Trophoblast cell (in vitro differentiated cells and primary cell): ENCODE data around the gene GNA12.

Experiments
- DNase-seq, 2 donors: peaks; one replicate each; pipeline ENCODE4 v3.0.0-alpha.2; 2016
- H2AFZ ChIP-seq: 2 replicates; pipeline ENCODE4 v1.6.1; 2013; ENCODE audit warnings: low read length, moderate library complexity, mild to moderate bottlenecking; ENCODE audit not compliant: insufficient read depth, poor library complexity
- H2AK5ac ChIP-seq: 2 replicates; pipeline ENCODE4 v1.6.1; 2013; ENCODE audit warnings: mild to moderate bottlenecking, low read length
- H2BK120ac ChIP-seq: 2 replicates; pipeline ENCODE4 v1.6.1; 2013; ENCODE audit warnings: low read length, mild to moderate bottlenecking, moderate library complexity; ENCODE audit not compliant: insufficient read depth, poor library complexity
- H2BK12ac ChIP-seq: 2 replicates; pipeline ENCODE4 v1.6.1; 2013; ENCODE audit warnings: mild to moderate bottlenecking, low read length, moderate library complexity
- H2BK5ac ChIP-seq: 2 replicates; pipeline ENCODE4 v1.6.1; 2013; ENCODE audit warnings: low read length, low read depth, moderate library complexity, mild to moderate bottlenecking; ENCODE audit not compliant: poor library complexity
- H3K14ac ChIP-seq: 2 replicates; pipeline ENCODE4 v1.6.1; 2013; ENCODE audit warnings: mild to moderate bottlenecking, low read length
- H3K18ac ChIP-seq: 2 replicates; pipeline ENCODE4 v1.6.1; 2013; ENCODE audit warnings: mild to moderate bottlenecking, low read length
- H3K23ac ChIP-seq: 2 replicates; pipeline ENCODE4 v1.6.1; 2013; ENCODE audit warnings: low read length
- H3K27ac ChIP-seq: 2 replicates; pipeline ENCODE4 v1.5.1; 2013; ENCODE audit warnings: low read depth, mild to moderate bottlenecking, inconsistent platforms, low read length, moderate library complexity
- H3K27me3 ChIP-seq: 2 replicates; pipeline ENCODE4 v1.6.1; 2013; ENCODE audit warnings: inconsistent platforms, mild to moderate bottlenecking, low read length, moderate library complexity; ENCODE audit not compliant: insufficient read depth
- H3K36me3 ChIP-seq, 2 experiments: 1 replicate in 1 of 2; 2 replicates in 1 of 2; pipeline ENCODE4 v1.6.1; 2013; ENCODE audit warnings: low read length in 2 of 2, mild to moderate bottlenecking in 2 of 2, moderate library complexity in 1 of 2; ENCODE audit not compliant: insufficient read depth in 2 of 2, control insufficient read depth in 1 of 2
- H3K4ac ChIP-seq: 2 replicates; pipeline ENCODE4 v1.6.1; 2013; ENCODE audit warnings: low read depth, mild to moderate bottlenecking, low read length, moderate library complexity
- H3K4me1 ChIP-seq, 2 experiments: 1 replicate in 1 of 2; 2 replicates in 1 of 2; pipeline ENCODE4 v1.6.1; 2013; ENCODE audit warnings: low read length in 2 of 2, mild to moderate bottlenecking in 2 of 2, moderate library complexity in 1 of 2; ENCODE audit not compliant: insufficient read depth in 2 of 2, control insufficient read depth in 1 of 2
- H3K4me2 ChIP-seq: 2 replicates; pipeline ENCODE4 v1.6.1; 2013; ENCODE audit warnings: inconsistent platforms, mild to moderate bottlenecking, low read length, moderate library complexity
- H3K4me3 ChIP-seq: 2 replicates; pipeline ENCODE4 v1.5.1; 2013; ENCODE audit warnings: mild to moderate bottlenecking, low read depth, low read length, inconsistent platforms
- H3K79me1 ChIP-seq: one replicate; pipeline ENCODE4 v1.6.1; 2013; ENCODE audit warnings: low read length
- H3K79me2 ChIP-seq: 2 replicates; pipeline ENCODE4 v1.6.1; 2013; ENCODE audit warnings: low read length, mild to moderate bottlenecking; ENCODE audit not compliant: control insufficient read depth, insufficient read depth, poor library complexity
- H3K9ac ChIP-seq: 2 replicates; pipeline ENCODE4 v1.6.1; 2013; ENCODE audit warnings: mild to moderate bottlenecking, low read length
- H3K9me3 ChIP-seq: 2 replicates; pipeline ENCODE4 v1.6.1; 2013; ENCODE audit warnings: low read depth, mild to moderate bottlenecking, control low read depth, inconsistent platforms, low read length; ENCODE audit not compliant: insufficient read depth
- H4K12ac ChIP-seq: 2 replicates; pipeline ENCODE4 v1.6.1; 2013; ENCODE audit warnings: low read depth, mild to moderate bottlenecking, low read length, moderate library complexity
- H4K8ac ChIP-seq: 2 replicates; pipeline ENCODE4 v1.6.1; 2013; ENCODE audit warnings: low read depth, mild to moderate bottlenecking, low read length, moderate library complexity
- H4K91ac ChIP-seq: one replicate; pipeline ENCODE4 v1.6.1; 2013; ENCODE audit warnings: low read depth, mild to moderate bottlenecking, low read length, moderate library complexity
- WGBS: extraction: QIAGEN DNeasy Blood & Tissue Kit; methylation state at CpG from one replicate; pipeline ENCODE4 v1.1.7; 2013; ENCODE audit warnings: missing lambda C conversion rate; ENCODE audit not compliant: insufficient read length, insufficient coverage; ENCODE audit errors: extremely low coverage; 5-methylcytosine and 5-hydroxymethylcytosine counted together

The GNA12 gene

DNA sequence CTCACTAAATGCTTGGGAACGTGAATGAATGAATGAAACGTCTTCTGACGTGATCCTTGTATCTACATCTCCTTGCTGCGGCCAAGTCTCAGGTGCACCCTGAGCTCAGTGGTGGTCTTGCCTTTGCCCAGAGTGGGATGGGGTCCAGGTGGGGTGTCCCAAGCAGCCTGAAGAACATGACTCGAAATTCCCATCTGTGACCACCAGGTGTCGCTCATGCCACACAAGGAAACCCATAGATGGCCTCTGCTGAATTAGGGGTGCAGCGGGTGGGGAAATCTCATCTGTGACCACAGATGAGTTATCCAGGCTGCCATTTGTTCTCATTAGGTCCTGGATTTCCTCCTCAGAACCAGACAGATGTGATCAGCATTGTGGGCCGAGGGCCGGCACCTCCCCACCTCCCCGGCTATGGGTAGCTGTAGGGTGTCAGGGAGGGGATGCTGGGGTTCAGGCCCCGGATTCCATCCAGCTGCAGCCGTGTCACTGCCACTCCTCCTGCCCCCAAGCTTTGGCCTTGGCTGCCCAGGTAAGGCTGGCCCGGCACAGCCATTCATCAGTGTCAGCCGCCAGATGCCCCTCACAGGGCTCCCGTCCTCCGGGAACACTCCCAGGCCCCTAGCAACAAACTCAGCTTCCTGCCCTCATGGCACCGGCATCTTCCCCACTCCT is 21.0 kb upstream of the GNA12 start:
- Histone ChIP-seq H3K27ac (no peak overlapping the region), H4K91ac (no peak overlapping the region), H3K4me1 (peaks cover 10 to 20% of the 10 kb centered on the region in 2 experiments), H2BK120ac (no peak overlapping the region), H4K8ac (no peak overlapping the region), H3K36me3 (no peaks in the 10 kb centered on the region), H3K9ac (no peak overlapping the region), H3K9me3 (no peaks in the 10 kb centered on the region), H3K18ac (no peak overlapping the region), H3K27me3 (no peaks in the 10 kb centered on the region), H3K14ac (no peak overlapping the region), H3K79me1 (peaks cover 12% of the 10 kb centered on the region), H2BK12ac (peak overlapping the region; percentile 63), H2AK5ac (peak overlapping the region; percentile 51), H3K79me2 (peaks cover 6% of the 10 kb centered on the region), H3K4me2 (no peak overlapping the region), H4K12ac (no peak overlapping the region), H3K23ac (no peak overlapping the region), H3K4me3 (no peak overlapping the region), H2BK5ac (no peak overlapping the region), H2AFZ (no peak overlapping the region), H3K4ac (no peak overlapping the region)
- WGBS, result no CpG with 5 or more reads among the region's 17 CpGs
- DNase-seq, result peak in 1 of 2 donors; percentile 64

DNA sequence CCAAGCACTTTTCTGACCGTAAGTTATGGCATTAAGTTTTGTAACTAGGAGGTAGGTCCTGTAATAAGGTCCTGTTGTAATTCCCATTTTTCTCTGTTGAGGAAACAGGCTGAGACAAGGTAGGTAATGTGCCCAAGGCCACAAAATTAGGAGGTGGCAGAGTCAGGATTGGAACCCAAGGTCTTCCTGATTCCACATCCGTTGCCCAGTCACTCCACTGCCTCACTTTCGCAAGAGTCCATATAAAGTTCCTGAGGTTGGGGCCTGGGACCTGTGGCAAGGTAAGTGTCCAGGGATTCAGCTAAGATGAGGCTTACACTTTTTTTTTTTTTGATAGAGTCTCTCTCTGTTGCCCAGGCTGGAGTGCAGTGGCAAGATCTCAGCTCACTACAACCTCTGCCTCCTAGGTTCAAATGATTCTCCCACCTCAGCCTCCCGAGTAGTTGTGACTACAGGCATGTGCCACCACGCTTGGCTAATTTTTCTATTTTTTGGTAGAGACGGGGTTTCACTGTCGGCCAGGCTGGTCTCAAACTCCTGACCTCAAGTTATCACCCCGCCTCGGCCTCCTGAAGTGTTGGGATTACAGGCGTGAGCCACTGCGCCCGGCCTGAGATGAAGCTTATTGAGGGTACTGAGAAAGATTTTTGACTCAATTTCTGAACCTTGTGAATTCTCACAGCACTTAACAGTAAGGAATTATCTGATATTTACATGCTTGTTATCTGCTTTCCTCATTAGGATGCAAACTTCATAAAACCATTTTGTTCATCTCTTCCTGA is 20.3 kb upstream of the GNA12 start:
- peak overlapping the region; percentile 91 for H2AK5ac ChIP-seq
- H4K12ac ChIP-seq, result no peak overlapping the region
- H3K23ac ChIP-seq, result no peak overlapping the region
- H3K18ac ChIP-seq, result peak overlapping the region; percentile 86
- H4K91ac ChIP-seq, result peak overlapping the region; percentile 99
- peak overlapping the region; percentile 83 for H3K14ac ChIP-seq
- peaks cover 12% of the 10 kb centered on the region for H3K79me1 ChIP-seq
- no peaks in the 10 kb centered on the region for H3K27me3 ChIP-seq
- DNase-seq, result peak; percentile 18 to 22
- H3K27ac ChIP-seq, result peak overlapping the region; percentile 99
- H2BK120ac ChIP-seq, result peak overlapping the region; percentile 97
- H3K4ac ChIP-seq, result peak overlapping the region; percentile 56
- H3K79me2 ChIP-seq, result peaks cover 6% of the 10 kb centered on the region
- H3K4me2 ChIP-seq, result no peak overlapping the region
- peak overlapping the region; percentile 35 for H2AFZ ChIP-seq
- peaks cover 10 to 20% of the 10 kb centered on the region in 2 experiments for H3K4me1 ChIP-seq
- H3K36me3 ChIP-seq, result no peaks in the 10 kb centered on the region
- no peak overlapping the region for H3K9ac ChIP-seq
- peak overlapping the region; percentile 98 for H2BK12ac ChIP-seq
- no peak overlapping the region for H3K4me3 ChIP-seq
- peak overlapping the region; percentile 87 for H4K8ac ChIP-seq
- peak overlapping the region; percentile 98 for H2BK5ac ChIP-seq
- no peaks in the 10 kb centered on the region for H3K9me3 ChIP-seq
- WGBS, result no CpG with 5 or more reads among the region's 12 CpGs

DNA sequence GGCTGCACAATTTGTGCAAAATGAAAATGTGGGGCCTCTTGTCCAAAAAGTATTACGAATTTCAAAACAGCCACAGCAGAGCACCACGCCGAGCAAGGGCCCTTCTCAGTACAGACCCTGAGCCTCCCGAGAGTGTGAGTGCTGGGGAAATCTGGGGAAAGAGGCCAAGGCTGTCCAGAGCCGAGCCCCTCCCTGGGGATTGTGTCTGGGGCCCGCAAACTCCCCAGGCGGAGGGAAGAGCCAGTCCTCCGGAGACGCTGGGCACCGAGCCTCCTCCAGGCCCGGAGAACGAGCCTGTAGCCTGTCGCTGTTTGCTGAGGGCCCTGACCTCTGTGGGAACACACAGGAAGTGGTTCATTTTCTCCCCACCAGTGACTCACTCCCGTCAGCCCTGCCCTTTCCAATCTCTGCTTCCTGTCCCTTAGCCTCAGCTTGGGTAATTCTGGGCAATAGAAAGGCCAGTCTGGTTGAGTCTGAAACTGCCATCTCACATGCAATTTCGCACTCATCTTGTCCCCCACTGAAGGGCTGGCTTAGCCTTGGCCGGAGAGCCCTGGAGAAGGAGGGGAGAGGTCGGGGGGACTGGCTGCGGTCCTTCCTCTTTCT is 19.5 kb upstream of the GNA12 start:
- Histone ChIP-seq H3K9me3 (no peaks in the 10 kb centered on the region), H3K4me2 (peak overlapping the region; percentile 26), H3K27ac (peak overlapping the region; percentile 99), H3K23ac (no peak overlapping the region), H2BK120ac (peak overlapping the region; percentile 98), H2BK12ac (peak overlapping the region; percentile 98), H4K8ac (peak overlapping the region; percentile 87), H3K18ac (peak overlapping the region; percentile 94), H3K14ac (peak overlapping the region; percentile 93), H3K36me3 (no peaks in the 10 kb centered on the region), H3K79me1 (peaks cover 12% of the 10 kb centered on the region), H2AK5ac (peak overlapping the region; percentile 94), H3K4me1 (peaks cover 10 to 20% of the 10 kb centered on the region in 2 experiments), H3K9ac (no peak overlapping the region), H2BK5ac (peak overlapping the region; percentile 98), H4K91ac (peak overlapping the region; percentile 99), H4K12ac (peak overlapping the region; percentile 79), H3K4me3 (no peak overlapping the region), H3K79me2 (peaks cover 6% of the 10 kb centered on the region), H2AFZ (peak overlapping the region; percentile 81), H3K27me3 (no peaks in the 10 kb centered on the region), H3K4ac (peak overlapping the region; percentile 72)
- DNase-seq, result peak; percentile 73 to 77
- no CpG with 5 or more reads among the region's 18 CpGs for WGBS

DNA sequence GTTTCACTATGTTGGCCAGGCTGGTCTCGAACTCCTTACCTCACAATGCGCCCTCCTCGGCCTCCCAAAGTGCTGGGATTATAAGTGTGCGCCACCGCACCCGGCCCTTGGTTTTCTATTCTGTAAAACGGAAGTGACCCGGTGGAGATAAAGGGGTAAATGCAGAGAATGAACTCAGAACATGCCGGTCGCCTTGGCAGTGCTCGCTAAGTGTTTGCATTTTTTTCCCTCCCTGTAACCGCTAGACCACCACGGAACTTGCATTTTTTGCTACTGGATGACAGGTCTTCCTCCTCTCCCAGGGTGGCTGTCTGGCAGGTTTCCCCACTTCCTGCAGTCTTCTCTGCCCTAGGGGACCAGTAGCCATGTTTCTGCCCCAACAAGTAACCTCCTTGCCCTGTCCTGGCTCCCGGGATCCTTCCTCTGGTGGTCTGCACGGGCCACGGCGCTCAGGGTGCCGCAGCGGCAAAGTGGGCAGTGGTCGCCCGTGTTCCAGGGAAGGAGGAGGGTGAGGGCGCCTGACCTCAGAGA is 18.8 kb upstream of the GNA12 start:
- peak overlapping the region; percentile 93 for H3K14ac ChIP-seq
- H3K18ac ChIP-seq, result peak overlapping the region; percentile 94
- H3K4ac ChIP-seq, result peak overlapping the region; percentile 52
- peaks cover 10 to 20% of the 10 kb centered on the region in 2 experiments for H3K4me1 ChIP-seq
- no peaks in the 10 kb centered on the region for H3K9me3 ChIP-seq
- H3K36me3 ChIP-seq, result no peaks in the 10 kb centered on the region
- peak overlapping the region; percentile 72 for H2AFZ ChIP-seq
- peak overlapping the region; percentile 98 for H2BK5ac ChIP-seq
- H3K27ac ChIP-seq, result peak overlapping the region; percentile 99
- peaks cover 6% of the 10 kb centered on the region for H3K79me2 ChIP-seq
- H4K12ac ChIP-seq, result peak overlapping the region; percentile 79
- no CpG with 5 or more reads among the region's 22 CpGs for WGBS
- H4K91ac ChIP-seq, result peak overlapping the region; percentile 99
- no peak overlapping the region for H3K4me3 ChIP-seq
- no peak overlapping the region for H3K23ac ChIP-seq
- no peak overlapping the region for H3K9ac ChIP-seq
- no peaks in the 10 kb centered on the region for H3K27me3 ChIP-seq
- H4K8ac ChIP-seq, result peak overlapping the region; percentile 87
- peak overlapping the region; percentile 96 for H2BK12ac ChIP-seq
- peak overlapping the region; percentile 13 for H3K4me2 ChIP-seq
- peaks cover 12% of the 10 kb centered on the region for H3K79me1 ChIP-seq
- DNase-seq, result no peak
- H2BK120ac ChIP-seq, result peak overlapping the region; percentile 98
- peak overlapping the region; percentile 94 for H2AK5ac ChIP-seq
